ENCODE results near the gene C1orf105. TPM values are rescaled to one million over a fixed set of nuclear protein-coding genes. Genes with fewer than 3 reads are reported as not detected.

Gene C1orf105
- total RNA-seq: not detected in 2 replicates

GRCh38 chr1:172420385-172420784 is at the start of gene C1orf105:
Gene C1orf105, plus strand, starts transcription at chr1:172420685. Its CDS starts 201 bp downstream, at chr1:172420886.

GRCh38 chr1:172443666-172444453 is 23.4 kb downstream of the C1orf105 start, which contains the start of gene PIGC:
Gene PIGC, minus strand, starts transcription at chr1:172444069. Its CDS starts 1,447 bp downstream, at chr1:172442622.

Other genes with a start within 250 kb of the C1orf105 start
- gene PIGC, start 23.4 kb downstream of the C1orf105 start, total RNA-seq: 19.6 and 19.8 TPM in 2 replicates
- gene SUCO, start 112.5 kb downstream of the C1orf105 start, total RNA-seq: 37.8 and 40.8 TPM in 2 replicates
- not detected in 2 replicates for gene FASLG, start 238.4 kb downstream of the C1orf105 start, total RNA-seq